GM21423 (cell line): ENCODE data around the gene KRTAP3-2.

Experiments
- ATAC-seq: cut with Tn5 transposase; IDR thresholded peaks from one replicate; pipeline ENCODE4 v1.9.1; 2021; ENCODE audit warnings: mild to moderate bottlenecking, moderate library complexity; ENCODE audit not compliant: unreplicated experiment

The KRTAP3-2 gene

DNA sequence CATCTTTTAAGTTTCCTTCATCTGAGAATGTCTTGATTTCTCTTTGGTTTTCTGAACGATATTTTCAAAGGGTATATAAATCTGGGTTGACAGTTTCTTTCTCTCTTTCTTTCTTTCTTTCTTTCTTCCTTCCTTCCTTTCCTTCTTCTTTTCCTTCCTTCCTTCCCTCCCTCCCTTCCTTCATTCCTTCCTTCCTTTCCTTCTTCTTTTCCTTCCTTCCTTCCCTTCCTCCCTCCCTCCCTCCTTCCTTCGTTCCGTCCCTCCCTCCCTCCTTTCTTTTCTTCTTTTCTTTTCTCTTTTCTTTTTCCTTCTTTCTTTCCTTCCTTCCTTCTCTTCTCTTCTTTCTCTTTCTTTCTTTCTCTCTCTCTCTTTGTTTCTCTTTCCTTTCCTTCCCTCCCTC, 25.3 kb downstream of the KRTAP3-2 start:
- no peak for ATAC-seq

DNA sequence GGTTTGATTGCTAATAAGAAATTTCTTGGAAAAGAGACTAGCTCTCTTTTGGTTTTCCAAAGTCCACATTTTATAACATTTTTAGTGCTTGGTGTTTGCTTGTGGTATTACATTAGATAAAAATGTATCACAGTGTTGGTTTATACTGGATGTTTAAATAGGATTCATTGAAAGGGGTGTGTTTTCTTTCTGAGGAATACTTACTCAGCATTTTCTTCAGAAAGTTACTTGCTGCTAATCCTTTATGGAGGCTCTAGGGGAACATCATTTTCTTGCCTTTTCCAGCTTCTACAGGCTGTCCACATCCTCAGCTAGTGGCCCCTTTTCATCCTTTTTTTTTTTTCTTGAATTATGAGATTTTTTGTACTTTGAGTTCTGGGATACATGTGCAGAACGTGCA, 32.1 kb downstream of the KRTAP3-2 start:
- ATAC-seq = no peak

DNA sequence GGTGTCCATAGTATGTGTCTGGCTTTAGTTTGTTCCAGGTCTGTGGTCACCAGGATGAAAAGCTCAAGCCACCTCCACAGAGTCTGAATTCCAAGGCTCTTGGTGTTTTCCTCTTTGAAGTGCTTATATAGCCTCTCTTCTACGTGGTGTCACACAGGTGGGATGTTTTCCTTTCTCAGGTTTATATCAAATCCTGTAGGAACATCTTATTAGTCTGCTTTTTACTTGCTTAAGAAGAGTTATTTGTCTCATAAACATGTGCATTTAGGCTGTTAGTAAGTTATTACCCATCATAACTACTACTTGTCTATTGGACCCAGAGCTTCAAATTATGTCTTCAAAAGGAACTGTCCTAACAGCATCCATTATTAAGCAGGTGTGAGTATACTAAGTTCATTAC, 32.9 kb downstream of the KRTAP3-2 start, which contains the start of gene KRT39:
Gene KRT39 (minus strand): TSS at position 101 of the 400 bp plus-strand sequence. CDS start 92 bp downstream, at position 9.
- no peak for ATAC-seq

DNA sequence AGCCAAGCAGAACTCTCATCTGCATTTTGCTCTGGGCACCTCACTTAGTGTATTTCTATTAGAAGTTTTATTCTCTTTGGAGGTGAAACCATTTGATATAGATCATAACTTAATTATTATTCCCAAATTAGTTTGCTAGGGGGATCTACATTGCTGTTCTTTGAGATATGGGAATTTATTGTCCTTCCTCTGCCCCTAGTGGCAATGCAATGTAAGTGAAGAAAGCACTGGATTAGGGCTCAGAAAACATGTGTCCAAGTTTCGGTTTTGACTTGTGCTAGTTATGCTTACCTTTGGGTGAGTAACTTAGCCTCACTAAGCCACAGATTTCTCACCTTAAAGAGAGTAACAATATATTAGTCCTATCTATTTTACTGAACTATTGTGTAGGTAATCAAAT, 35.9 kb downstream of the KRTAP3-2 start:
- ATAC-seq = no peak

DNA sequence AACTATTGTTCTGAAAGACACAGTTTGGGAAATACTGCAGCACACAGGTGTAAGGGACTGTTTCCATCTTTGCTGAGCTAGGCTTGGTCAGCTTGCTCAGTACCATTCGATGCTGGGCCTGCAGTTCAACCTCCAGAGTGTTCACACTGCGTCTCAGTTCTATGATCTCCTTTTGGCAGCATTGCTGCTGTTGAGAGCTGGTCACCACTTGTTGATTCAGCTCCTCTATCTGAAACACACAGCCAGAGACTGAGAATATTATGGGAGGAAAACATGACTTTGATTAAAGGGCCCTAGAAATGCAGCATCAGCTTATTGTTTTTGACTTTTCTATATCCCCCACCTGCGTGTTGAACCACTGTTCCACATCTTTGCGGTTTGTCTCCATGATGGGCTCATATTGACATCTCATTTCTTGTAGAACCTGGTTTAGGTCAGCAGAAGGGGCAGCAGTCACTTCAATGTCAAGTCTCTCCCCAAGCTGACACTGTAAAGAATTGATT, 37.6 kb downstream of the KRTAP3-2 start:
- ATAC-seq = no peak

DNA sequence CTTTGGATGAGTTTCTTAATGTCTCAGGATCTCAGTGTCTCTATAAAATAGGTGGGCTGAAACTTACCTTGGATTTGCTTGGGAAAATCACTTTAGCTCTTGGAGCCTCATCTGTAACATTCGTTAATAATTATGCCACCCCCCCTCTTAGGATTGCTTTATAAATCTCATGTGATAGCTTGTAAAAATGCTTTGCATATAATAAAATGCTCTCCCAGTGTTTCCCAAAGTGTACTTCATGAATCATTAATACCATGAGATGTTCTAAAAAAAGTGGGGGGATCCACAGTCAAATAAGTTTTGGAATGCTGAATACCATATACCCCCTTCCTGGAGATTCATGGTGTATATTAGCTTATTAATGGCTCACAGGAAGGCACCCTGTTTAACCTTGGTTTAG, 38.1 kb downstream of the KRTAP3-2 start:
- no peak for ATAC-seq

DNA sequence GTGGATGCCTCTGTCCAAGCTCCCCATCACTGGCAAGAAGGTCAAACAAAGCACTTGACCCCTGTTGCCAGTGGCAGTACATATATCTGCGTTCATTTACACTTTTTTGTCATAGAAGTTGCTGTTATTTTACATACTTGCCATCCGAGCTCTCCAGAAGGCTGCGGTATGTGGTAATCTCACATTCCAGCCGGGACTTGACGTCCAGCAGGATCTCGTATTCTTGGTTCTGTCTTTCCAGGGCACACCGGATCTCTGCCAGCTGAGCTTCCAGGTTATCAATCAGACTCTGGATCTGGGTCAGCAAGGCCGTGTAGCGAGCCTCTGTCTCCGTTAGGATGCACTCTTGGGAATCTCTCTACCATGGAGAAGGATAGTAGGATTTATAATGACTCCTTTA, 39.6 kb downstream of the KRTAP3-2 start:
- ATAC-seq = no peak

DNA sequence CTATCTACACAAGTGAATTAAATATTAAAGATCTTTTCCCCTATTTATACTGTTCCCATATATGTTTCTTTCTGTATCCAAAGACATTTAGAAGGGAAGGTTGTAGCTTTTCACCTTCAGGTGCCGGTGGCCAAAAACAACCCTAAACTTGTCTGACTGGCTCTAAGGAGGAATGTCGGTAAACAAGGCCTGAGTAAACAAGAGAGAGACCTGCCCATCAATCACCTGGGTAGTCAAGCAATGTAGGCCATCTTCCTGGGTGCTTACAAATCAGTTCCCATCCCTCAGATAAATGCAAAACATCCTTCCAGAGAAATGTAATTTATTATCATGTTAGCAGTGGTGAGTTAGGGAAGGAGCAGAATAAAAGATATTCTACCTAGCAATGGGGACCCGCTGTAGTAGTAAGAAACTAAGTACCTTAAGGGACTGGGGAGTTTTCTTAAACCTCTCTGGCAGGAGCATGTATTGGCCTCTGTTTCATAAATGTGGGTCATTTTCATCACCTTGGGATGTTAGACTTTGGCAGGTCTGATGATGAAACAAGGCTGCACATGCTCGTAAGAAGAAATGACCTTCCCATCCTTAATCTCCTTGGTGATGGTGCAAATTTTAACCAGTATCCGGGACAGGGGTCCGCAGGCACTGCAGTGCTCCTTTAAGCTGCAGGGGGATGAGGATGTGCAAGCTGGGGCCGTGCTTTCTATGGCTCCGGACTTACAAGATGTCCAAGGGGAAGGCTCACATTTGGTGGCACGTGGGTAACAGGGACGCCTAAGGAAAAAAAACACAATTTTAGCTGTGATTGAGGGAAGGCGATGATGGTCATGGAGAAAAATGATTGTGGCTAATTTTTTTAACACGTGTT, 41.4 kb downstream of the KRTAP3-2 start:
- no peak for ATAC-seq

DNA sequence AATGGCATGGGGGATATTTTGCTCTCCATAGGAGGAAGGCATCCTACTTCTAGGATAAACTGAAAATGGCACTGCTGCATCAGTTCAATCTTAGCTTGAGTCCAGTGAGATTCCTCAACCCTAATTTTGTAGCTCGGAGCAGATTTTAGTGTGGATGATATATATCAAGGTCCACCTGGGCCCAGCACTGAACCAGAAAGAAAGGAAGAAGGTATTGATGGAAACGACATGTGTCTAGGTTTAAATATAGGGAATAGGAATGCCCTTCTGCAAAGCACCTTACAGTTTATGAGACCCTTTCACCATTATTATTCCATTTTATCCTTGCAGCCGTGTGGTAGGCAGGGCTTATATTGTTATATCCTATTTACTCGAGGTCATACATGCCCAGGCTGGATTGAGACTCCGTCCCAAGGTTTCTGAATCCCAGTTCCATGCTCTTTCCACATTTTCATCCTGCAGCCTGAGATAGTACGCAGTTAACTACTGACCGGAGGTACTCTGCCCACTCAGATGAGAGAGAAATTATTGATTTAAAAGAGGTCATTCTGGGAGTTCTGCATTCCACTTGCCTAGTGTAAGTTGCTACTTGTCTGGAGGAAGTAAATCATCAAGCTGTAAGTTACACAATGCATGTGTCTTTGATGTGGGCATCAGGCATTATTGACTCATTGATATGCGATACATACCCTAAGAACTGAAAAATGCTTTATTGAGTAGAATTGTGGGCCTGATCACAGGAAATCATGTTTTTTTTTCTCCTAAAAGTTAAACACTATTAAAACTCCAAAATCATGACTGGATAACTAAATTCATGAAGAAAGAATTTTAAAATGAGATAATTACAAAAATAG, 43.1 kb downstream of the KRTAP3-2 start:
- ATAC-seq = no peak

DNA sequence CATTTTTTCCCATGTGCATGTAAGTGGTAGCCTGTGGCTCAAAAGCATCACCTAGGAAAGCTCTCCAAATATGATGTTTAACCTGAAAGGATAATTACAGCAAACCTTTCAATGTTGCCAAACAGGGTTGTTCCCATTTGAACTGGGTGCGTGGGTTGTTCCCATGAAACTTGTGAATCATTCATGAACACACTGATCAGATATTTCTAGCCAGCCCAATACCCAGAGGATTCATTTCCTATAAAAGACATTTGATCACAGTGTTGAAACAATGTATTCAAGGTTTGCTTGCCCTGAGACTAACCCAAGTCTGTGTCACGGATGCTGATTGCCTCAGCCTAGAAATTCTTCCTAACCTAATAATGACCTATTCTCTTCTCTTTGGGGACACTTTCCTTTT, 45.8 kb downstream of the KRTAP3-2 start:
- ATAC-seq = no peak

DNA sequence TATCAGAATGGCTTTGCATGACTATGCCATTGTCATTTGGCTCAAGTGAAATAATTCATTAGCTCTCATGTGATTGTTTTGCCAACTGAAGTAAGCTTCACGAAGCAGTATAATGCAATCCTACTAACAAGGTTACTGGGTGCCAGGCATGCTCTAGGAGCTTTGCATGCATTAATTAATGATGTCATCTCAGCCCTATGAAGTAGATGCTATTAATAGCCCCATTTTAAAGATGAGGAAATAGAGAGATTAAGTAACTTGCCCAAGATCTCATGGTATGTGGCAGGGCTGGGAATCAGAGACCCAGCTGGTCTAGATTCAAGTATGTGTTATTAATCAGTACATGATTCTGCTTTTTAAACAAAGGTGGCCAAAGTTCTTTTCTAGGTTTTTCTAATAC, 47.0 kb downstream of the KRTAP3-2 start:
- ATAC-seq = no peak

DNA sequence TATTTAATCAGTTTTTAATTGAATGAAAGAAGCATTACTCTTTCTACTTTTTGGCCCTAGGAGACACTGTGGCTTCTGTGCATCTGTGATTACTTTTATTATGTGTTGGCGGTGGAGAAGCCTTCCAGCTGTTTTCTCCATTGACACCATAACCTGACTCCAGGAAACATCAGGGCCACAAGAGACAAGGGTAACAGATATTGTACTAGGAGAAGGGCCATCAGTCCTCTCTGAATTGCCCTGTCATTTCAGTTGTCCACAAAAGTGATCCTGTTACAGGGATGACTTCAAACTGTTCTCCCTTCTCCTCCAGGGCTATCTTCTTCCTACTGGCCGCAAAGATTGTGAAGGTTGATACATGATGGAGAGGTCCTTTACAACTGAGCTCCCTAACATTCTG, 47.6 kb downstream of the KRTAP3-2 start:
- no peak for ATAC-seq

DNA sequence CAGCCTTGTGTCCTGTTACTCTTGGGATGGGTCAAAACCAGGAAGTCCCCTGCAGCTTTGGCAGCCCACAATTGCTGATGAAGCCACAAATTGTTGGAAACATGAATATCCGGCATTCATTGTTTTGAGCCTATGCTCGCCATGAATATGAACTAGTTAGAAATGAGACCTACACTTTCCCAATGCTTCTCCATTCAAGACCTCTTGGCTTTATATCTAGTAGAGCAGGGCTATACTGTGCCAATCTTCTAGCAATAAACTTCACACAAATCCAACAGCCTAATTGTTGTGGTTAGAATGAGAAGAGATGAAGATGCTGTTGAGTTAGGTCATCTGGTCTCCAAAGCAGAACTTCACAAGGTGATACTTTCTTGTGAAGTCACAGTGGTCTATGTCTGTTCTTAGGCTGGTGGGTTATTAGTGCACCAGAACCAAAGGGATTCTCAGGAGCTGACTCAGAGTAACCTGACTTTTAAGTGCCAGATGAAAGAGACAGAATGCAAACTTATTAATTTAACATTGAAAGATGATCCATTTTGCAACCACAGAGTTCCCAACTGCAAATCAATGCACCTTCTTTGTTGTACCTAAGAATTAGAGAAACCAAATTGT, 48.6 kb downstream of the KRTAP3-2 start:
- no peak for ATAC-seq

DNA sequence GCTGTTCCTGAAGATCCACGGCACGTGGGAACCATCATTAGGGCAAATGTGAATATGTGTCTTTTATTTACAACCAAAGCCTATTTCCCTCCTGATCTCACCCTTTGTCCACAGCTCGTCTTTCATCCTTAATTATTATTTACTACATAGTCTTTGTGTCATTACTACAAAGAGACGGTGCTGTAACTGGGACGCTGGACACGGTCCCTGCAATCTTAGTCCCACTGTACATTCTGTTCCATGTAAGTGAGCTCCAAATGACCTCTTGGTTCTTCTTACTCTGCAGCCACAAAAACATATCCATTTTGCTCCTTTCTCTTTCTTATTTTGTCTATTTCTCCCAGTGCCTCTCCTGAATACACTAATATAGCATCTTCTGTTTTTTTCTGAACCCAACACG, 49.5 kb downstream of the KRTAP3-2 start:
- no peak for ATAC-seq

DNA sequence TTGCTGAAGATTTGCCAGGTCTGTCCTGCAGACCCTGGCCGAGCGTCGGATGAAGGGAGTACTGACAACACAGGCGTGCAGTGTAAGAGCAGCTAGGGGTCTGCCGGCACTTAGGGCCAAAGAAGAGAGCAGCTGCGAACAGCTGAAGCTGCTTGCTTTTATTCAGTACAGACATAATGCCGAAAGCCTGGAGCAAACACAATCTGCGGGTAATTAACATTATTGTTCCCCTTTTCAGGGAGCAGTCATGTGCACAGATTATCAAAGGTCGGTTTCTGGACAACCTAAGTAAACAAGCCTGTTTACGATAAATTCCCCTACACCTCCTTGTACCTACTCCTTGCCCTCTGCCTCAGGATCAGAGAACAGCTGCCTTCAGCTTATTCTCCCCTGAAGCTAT, 50.3 kb downstream of the KRTAP3-2 start:
- ATAC-seq = no peak
